Smooth muscle cell (in vitro differentiated cells): ENCODE data around the gene SLC43A1. TPM values are rescaled to one million over a fixed set of nuclear protein-coding genes. Genes with fewer than 3 reads are reported as not detected.
"Not testable (repeated sequence)": the region's sequence is repeated elsewhere in the genome, so short reads cannot be mapped to it uniquely, and the experiment has no call there.

ENCODE experiments used
- DNase-seq: peaks from one replicate; lab custom pipeline; 2025; ENCODE audit not compliant: unreplicated experiment; lab: John Stamatoyannopoulos, UW
- H2AFZ ChIP-seq: fragments of 200-600 bp; sonication (generic); 2 replicates; pipeline ENCODE4 v1.6.0; 2016; ENCODE audit warnings: antibody characterized with exemption, low read depth, mild to moderate bottlenecking
- H3F3A ChIP-seq: fragments of 200-600 bp; sonication (generic); 2 replicates; pipeline ENCODE4 v1.6.0; 2017; ENCODE audit warnings: antibody characterized with exemption, low read depth
- H3K27ac ChIP-seq: fragments of 200-600 bp; sonication (generic); 2 replicates; pipeline ENCODE4 v1.5.1; 2016; ENCODE audit warnings: low read depth, mild to moderate bottlenecking
- H3K27me3 ChIP-seq: fragments of 200-600 bp; sonication (generic); 2 replicates; pipeline ENCODE4 v1.6.1; 2016; ENCODE audit warnings: low read depth, mild to moderate bottlenecking
- H3K36me3 ChIP-seq: fragments of 200-600 bp; sonication (generic); 2 replicates; pipeline ENCODE4 v1.5.1; 2016; ENCODE audit warnings: low read depth
- H3K4me1 ChIP-seq: fragments of 200-600 bp; sonication (generic); 2 replicates; pipeline ENCODE4 v1.5.1; 2016; ENCODE audit warnings: low read depth
- H3K4me2 ChIP-seq: fragments of 200-600 bp; sonication (generic); 2 replicates; pipeline ENCODE4 v1.6.0; 2016; ENCODE audit warnings: mild to moderate bottlenecking
- H3K4me3 ChIP-seq: fragments of 200-600 bp; sonication (generic); 2 replicates; pipeline ENCODE4 v1.5.1; 2016; ENCODE audit warnings: mild to moderate bottlenecking
- H3K79me2 ChIP-seq: fragments of 200-600 bp; sonication (generic); 2 replicates; pipeline ENCODE4 v1.6.0; 2016; ENCODE audit warnings: low read depth, mild to moderate bottlenecking
- H3K9ac ChIP-seq: fragments of 200-600 bp; sonication (generic); 2 replicates; pipeline ENCODE4 v1.6.0; 2016; ENCODE audit warnings: low read depth
- H3K9me3 ChIP-seq: fragments of 200-600 bp; sonication (generic); replicated peaks from 2 replicates; pipeline ENCODE4 v1.5.1; 2016; ENCODE audit warnings: low read depth
- H4K20me1 ChIP-seq: fragments of 200-600 bp; sonication (generic); 2 replicates; pipeline ENCODE4 v1.6.0; 2016; ENCODE audit warnings: low read depth
- CTCF ChIP-seq: fragments of 200-600 bp; sonication (generic); IDR thresholded peaks from 2 replicates; pipeline ENCODE4 v1.5.1; 2017; ENCODE audit warnings: borderline replicate concordance, mild to moderate bottlenecking, antibody characterized with exemption; ENCODE audit not compliant: insufficient read depth, poor library complexity, severe bottlenecking
- WGBS: methylation state at CpG from one replicate; pipeline ENCODE4 v1.1.7; 2016; ENCODE audit warnings: low lambda C conversion rate; 5-methylcytosine and 5-hydroxymethylcytosine counted together
- polyA plus RNA-seq: library from polyadenylated mRNA; unstranded; fragments of >200 nt; fragmentation: Nextera tagmentation; extraction: Ambion mirVana; gene quantifications from 2 replicates; pipeline ENCODE4 v1.2.1, GENCODE V29; 2016
- total RNA-seq: library from RNA; depleted of rRNA; stranded (reverse); fragments of >200 nt; gene quantifications from 2 replicates; pipeline ENCODE4 v1.2.3, GENCODE V29; 2014

SLC43A1 gene
- total and polyA plus RNA-seq, 2 experiments from 2014 or later, result 1.3 to 7.3 TPM

GRCh38 chr11:57539342-57539741, 23.8 kb upstream of the SLC43A1 start:
- Histone ChIP-seq H3K4me2 (no peak overlapping the region), H3K27me3 (no peaks in the 10 kb centered on the region), H3K79me2 (no peaks in the 10 kb centered on the region), H3K9ac (no peak overlapping the region), H3F3A (no peaks in the 10 kb centered on the region), H3K9me3 (no peaks in the 10 kb centered on the region), H3K4me1 (no peaks in the 10 kb centered on the region), H3K4me3 (no peak overlapping the region), H4K20me1 (no peaks in the 10 kb centered on the region), H3K27ac (no peak overlapping the region), H3K36me3 (no peaks in the 10 kb centered on the region), H2AFZ (no peak overlapping the region)
- no peak for DNase-seq
- no peak for TF ChIP-seq CTCF
- WGBS, result 91% methylated on average over 1 of the region's 1 CpG

- H2AFZ ChIP-seq, result no peak within 1 kb of the TSS
- WGBS, result 77% methylated on average over 13 of the region's 14 CpGs
- no peaks in the 10 kb centered on the region for H3K27me3 ChIP-seq
- H3K4me3 ChIP-seq, result no peak within 1 kb of the TSS
- no peaks in the 10 kb centered on the region for H3K9me3 ChIP-seq
- no peak for TF ChIP-seq CTCF
- no peak within 1 kb of the TSS for H3K4me2 ChIP-seq
- no peak for DNase-seq
- no peak within 1 kb of the TSS for H3K9ac ChIP-seq
- no peaks in the 10 kb centered on the region for H3F3A ChIP-seq
- no peak within 1 kb of the TSS for H3K27ac ChIP-seq
- H3K36me3 ChIP-seq, result no peaks in the 10 kb centered on the region
- H3K4me1 ChIP-seq, result no peaks in the 10 kb centered on the region
- H3K79me2 ChIP-seq, result no peaks in the 10 kb centered on the region
- no peaks in the 10 kb centered on the region for H4K20me1 ChIP-seq
Measured at GRCh38 chr11:57536947-57537619, 21.6 kb upstream of the SLC43A1 start, which contains the start of gene SMTNL1. Gene SMTNL1, plus strand, starts transcription at chr11:57537595. Its CDS starts 5,048 bp downstream, at chr11:57542643.

DNA sequence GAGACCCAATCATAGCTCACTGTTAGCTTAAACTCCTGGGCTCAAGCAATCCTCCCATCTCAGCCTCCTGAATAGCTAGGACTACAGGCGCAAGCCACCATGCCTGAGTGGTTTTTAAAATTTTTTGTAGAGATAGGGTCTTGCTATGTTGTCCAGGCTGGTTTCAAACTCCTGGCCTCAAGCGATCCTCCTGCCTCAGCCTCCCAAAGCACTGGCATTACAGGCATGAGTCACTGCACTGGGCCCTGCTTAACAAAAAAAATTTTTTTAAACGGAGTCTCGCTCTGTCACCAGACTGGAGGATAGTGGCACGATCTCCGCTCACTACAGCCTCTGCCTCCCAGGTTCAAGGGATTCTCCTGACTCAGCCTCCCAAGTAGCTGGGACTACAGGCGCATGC, 18.9 kb upstream of the SLC43A1 start:
- not testable (repeated sequence) for H2AFZ ChIP-seq, H3K27me3 ChIP-seq, H3K4me2 ChIP-seq, H3K79me2 ChIP-seq, H3K9ac ChIP-seq, H3K4me3 ChIP-seq, H3K27ac ChIP-seq, H4K20me1 ChIP-seq, H3F3A ChIP-seq, H3K36me3 ChIP-seq, H3K4me1 ChIP-seq, H3K9me3 ChIP-seq, DNase-seq
- 91% methylated on average over 7 of the region's 7 CpGs for WGBS

DNA sequence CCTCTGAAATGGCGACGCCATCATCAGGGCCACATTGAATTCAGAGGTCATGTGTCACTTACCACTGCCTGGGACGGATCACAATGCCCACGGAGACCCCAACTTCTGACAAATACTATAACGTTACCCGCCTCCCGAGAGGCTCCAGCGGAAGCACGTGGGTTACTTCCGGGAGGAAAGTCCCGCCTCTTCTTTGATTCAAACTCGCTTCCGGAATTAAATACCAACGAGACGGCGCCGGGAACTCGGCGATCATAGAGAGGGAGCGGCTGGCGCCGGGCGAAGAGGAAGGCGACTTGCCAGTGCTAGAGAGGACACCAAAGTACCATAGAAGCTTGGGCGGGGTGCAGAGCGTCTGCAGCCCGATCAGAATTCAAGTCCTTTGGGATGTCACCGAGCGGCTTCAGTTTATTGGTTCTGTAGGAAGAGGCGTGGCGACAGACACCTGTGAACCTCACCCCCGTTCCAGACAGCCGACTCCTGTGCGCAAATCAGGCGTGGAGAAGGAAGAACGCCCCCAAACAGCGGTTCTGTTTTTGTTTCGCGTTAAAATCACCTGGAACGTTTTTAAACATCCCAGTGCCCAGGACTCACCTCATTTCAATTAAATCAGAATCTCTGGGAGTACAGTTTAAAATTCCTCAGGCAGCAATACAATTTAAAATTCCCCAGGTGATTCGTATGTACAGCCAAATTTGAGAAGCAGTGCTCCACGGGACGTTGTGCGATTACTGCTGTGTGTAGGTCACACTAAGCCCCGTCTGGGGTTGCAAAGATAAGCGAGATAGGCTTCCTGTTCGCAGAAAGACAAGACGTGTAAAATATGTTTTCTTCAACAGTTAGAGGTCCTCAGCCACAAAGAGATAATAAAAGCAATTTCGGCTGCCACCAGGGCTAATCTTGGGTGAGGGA, 15.3 kb upstream of the SLC43A1 start, which contains the start of gene TIMM10:
Gene TIMM10 (minus strand): TSS at position 159 of the 912 bp plus-strand sequence. CDS start 565 bp downstream, outside the sequence.
- Histone ChIP-seq H3K4me2 (peak within 1 kb of the TSS; percentile 86), H3K9me3 (no peaks in the 10 kb centered on the region), H4K20me1 (no peaks in the 10 kb centered on the region), H2AFZ (peak within 1 kb of the TSS; percentile 90), H3K4me3 (peak within 1 kb of the TSS; percentile 68), H3K27ac (peak within 1 kb of the TSS; percentile 14), H3K36me3 (no peaks in the 10 kb centered on the region), H3K27me3 (no peaks in the 10 kb centered on the region), H3K4me1 (peaks cover 7% of the 10 kb centered on the region), H3K79me2 (peaks cover 9% of the 10 kb centered on the region), H3K9ac (peak within 1 kb of the TSS; percentile 54), H3F3A (no peaks in the 10 kb centered on the region)
- TF ChIP-seq CTCF, result no peak
- under 1% methylated on average over 49 of the region's 49 CpGs for WGBS
- peak; percentile 64 for DNase-seq
